Measurements from ENCODE around the gene R3HDM2.

The R3HDM2 gene

DNA sequence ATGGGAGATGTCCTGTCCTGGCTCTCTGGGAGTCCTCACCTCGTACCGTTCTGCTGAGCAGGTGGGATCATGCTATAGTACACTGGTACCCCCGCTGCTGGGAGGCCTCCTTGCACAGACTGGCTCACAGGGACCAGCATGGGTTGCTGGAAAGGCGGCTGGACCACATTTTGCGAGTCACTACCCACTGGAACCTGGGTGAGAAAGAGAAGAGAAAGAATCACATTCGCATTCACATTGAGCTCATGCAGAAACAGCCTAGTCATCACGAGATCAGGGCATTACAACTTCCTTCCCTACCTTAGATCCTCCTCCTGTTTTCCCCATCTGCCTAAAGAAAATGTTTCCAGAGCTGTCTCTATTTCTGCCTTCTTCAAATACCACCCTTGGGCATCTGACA, 162.6 kb downstream of the R3HDM2 start:
- Mint-ChIP-seq H3K36me3 (ENCODE audit: low read depth) (peaks cover 62% of the 10 kb centered on the region), H3K27ac (peak overlapping the region; percentile 78), H3K4me3 (no peak overlapping the region), H3K27me3 (ENCODE audit: low read depth, poor library complexity) (peaks cover 5% of the 10 kb centered on the region), H3K9me3 (no peaks in the 10 kb centered on the region), H3K4me1 (peaks cover 17% of the 10 kb centered on the region)
- no peak for DNase-seq
- TF ChIP-seq, protein P1, sequence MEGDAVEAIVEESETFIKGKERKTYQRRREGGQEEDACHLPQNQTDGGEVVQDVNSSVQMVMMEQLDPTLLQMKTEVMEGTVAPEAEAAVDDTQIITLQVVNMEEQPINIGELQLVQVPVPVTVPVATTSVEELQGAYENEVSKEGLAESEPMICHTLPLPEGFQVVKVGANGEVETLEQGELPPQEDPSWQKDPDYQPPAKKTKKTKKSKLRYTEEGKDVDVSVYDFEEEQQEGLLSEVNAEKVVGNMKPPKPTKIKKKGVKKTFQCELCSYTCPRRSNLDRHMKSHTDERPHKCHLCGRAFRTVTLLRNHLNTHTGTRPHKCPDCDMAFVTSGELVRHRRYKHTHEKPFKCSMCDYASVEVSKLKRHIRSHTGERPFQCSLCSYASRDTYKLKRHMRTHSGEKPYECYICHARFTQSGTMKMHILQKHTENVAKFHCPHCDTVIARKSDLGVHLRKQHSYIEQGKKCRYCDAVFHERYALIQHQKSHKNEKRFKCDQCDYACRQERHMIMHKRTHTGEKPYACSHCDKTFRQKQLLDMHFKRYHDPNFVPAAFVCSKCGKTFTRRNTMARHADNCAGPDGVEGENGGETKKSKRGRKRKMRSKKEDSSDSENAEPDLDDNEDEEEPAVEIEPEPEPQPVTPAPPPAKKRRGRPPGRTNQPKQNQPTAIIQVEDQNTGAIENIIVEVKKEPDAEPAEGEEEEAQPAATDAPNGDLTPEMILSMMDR (IDR thresholded peaks at IDR 0.05): no peak

- Mint-ChIP-seq H3K4me3 (no peak overlapping the region), H3K27me3 (ENCODE audit: low read depth, poor library complexity) (peaks cover 1% of the 10 kb centered on the region), H3K9me3 (no peaks in the 10 kb centered on the region), H3K36me3 (ENCODE audit: low read depth) (peaks cover 57% of the 10 kb centered on the region), H3K27ac (no peak overlapping the region), H3K4me1 (peaks cover 15% of the 10 kb centered on the region)
- TF ChIP-seq, protein P1 (IDR thresholded peaks at IDR 0.05): no peak
- no peak for DNase-seq
These were observed 164.2 kb downstream of the R3HDM2 start for GRCh38 chr12:57266681-57267080.

GRCh38 chr12:57263096-57263495, 167.7 kb downstream of the R3HDM2 start:
- no peaks in the 10 kb centered on the region for H3K9me3 Mint-ChIP-seq

GRCh38 chr12:57262126-57262822, 168.6 kb downstream of the R3HDM2 start:
- H3K4me3 Mint-ChIP-seq: no peak overlapping the region
- peaks cover 3% of the 10 kb centered on the region for H3K27me3 Mint-ChIP-seq (ENCODE audit: low read depth, poor library complexity)
- peaks cover 37% of the 10 kb centered on the region for H3K36me3 Mint-ChIP-seq (ENCODE audit: low read depth)
- peak overlapping the region; percentile 24 for H3K27ac Mint-ChIP-seq
- peaks cover 30% of the 10 kb centered on the region for H3K4me1 Mint-ChIP-seq
- no peaks in the 10 kb centered on the region for H3K9me3 Mint-ChIP-seq
- no peak for DNase-seq
- TF ChIP-seq, protein P1 (IDR thresholded peaks at IDR 0.05): no peak

More at GRCh38 chr12:57263096-57263495, 167.7 kb downstream of the R3HDM2 start:
- H3K27me3 Mint-ChIP-seq (ENCODE audit: low read depth, poor library complexity): peaks cover 3% of the 10 kb centered on the region
- peaks cover 43% of the 10 kb centered on the region for H3K36me3 Mint-ChIP-seq (ENCODE audit: low read depth)
- DNase-seq: no peak
- TF ChIP-seq, protein P1 (IDR thresholded peaks at IDR 0.05): no peak
- H3K27ac Mint-ChIP-seq: peak overlapping the region; percentile 22
- peaks cover 30% of the 10 kb centered on the region for H3K4me1 Mint-ChIP-seq
- H3K4me3 Mint-ChIP-seq: no peak overlapping the region

DNA sequence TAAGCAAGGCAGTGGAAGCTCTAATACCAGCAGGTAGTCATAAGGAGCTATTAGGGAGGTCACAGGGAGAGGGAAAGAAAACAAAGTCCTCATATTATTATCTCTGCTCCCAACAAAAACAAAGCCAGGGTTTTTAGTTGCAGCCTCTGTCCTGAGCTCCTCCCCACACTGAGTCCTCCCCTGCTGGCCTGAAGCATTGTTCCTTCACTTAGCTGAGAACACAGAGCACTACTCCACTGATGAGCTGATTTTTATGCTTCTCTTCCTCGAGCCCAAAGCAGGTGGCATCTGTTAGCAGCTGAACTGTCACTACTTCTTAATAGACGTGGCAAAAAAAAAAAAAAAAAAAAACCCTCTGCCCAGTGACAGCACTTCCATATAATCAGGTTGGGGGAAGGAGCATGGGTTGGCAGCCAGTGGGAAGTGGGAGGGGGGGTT, 169.4 kb downstream of the R3HDM2 start:
- Mint-ChIP-seq H3K27ac (peak overlapping the region; percentile 88), H3K4me1 (peaks cover 34% of the 10 kb centered on the region), H3K4me3 (no peak overlapping the region), H3K9me3 (no peaks in the 10 kb centered on the region), H3K27me3 (ENCODE audit: low read depth, poor library complexity) (peaks cover 3% of the 10 kb centered on the region), H3K36me3 (ENCODE audit: low read depth) (peaks cover 34% of the 10 kb centered on the region)
- TF ChIP-seq, protein P1 (IDR thresholded peaks at IDR 0.05): no peak
- no peak for DNase-seq

DNA sequence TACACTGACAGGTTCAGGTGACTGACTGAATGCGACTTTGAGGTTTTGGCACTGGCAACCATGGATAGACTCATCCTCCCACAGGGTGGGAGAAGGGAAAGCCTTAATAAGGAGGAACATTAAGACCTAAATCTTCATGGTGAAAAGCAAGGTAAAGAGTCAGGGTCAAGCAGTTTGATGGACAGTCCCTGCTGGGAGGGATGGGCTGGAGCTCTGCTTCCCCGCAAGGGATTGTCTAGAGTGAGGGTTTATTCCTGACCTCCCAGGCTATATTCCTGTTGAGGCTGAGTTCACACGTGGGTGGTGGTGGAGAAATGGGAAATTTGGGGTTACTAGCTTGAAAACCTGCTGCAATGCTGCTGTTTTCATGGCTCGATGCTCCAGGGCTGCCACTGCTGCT, 170.5 kb downstream of the R3HDM2 start:
- peaks cover 41% of the 10 kb centered on the region for H3K36me3 Mint-ChIP-seq (ENCODE audit: low read depth)
- H3K4me3 Mint-ChIP-seq: no peak overlapping the region
- no peaks in the 10 kb centered on the region for H3K9me3 Mint-ChIP-seq
- no peak overlapping the region for H3K27ac Mint-ChIP-seq
- peaks cover 34% of the 10 kb centered on the region for H3K4me1 Mint-ChIP-seq
- peaks cover 3% of the 10 kb centered on the region for H3K27me3 Mint-ChIP-seq (ENCODE audit: low read depth, poor library complexity)
- TF ChIP-seq, protein P1 (IDR thresholded peaks at IDR 0.05): no peak
- DNase-seq: no peak
